DMS114 treated with DMSO at 0.1 percent for 48 hours (cell line): ENCODE data around the gene CHST4.
"Not testable (repeated sequence)": the region's sequence is repeated elsewhere in the genome, so short reads cannot be mapped to it uniquely, and the experiment has no call there.

Experiments
- DNase-seq: peaks from one replicate; lab custom pipeline; 2025; ENCODE audit not compliant: unreplicated experiment; lab: John Stamatoyannopoulos, UW

CHST4 gene

DNA sequence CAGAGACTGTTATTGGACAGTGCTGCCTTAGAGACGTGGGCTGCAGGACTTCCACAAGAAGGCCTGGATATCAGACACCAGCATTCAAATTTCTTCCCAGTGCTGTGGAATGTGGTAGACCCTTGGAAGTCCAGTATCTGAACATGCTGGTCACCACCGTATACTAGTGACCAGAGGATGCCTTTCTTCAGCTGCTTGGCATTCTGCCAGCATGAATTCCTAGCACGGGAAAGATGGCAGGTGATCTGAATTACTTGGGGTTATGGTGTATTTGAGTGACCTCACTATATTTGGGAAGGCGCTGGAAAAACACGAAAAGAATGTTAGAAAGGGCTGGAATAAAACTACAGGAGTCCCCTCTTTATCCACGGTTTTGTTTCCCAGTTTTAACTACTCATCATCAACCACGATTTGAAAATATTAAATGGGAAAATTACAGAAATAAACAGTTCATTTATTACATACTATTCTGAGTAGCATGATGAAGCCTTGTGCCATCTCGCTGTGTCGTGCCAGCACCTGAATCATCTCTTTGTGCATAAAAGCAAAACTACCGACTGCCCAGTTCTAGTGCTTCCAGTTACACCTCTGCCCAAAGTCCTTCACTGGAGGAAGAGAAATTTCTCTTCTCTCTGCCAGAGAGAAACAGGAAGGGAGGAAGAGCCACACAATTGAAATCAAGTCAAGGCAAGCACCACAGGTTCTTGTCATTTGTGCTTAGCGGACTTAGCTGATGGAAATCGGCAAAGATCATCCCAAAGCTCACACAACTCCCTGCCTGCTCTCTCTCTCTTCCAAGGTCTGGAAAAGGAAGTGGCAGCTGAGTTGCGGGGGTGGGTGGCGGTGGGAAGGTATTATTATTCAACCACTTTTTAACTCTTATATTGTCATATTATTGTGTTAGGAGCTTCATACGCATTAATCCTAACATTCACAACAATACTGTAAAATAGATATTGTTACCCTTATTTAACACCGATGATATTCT is 1.4 kb upstream of the CHST4 start:
- no peak for DNase-seq

DNA sequence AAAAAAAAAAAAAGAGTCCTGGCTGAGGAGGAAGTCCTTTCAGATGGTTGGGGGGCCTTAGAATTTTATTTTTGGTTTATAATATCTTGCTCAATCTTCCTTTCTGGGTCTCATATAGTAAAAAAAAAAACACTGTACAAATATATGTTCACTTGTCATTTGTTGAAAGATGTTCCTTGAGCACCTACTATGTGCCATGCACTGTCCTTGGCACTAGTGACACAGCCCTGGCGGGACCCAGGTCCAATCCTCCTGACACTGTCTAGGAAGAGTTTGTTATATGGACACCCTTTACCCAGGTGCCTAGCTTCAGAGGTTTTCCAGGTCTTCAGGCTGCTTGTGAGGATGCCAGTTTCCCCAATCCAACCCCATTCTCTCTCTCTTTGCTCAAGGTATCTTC is 2.0 kb downstream of the CHST4 start:
- no peak for DNase-seq

DNA sequence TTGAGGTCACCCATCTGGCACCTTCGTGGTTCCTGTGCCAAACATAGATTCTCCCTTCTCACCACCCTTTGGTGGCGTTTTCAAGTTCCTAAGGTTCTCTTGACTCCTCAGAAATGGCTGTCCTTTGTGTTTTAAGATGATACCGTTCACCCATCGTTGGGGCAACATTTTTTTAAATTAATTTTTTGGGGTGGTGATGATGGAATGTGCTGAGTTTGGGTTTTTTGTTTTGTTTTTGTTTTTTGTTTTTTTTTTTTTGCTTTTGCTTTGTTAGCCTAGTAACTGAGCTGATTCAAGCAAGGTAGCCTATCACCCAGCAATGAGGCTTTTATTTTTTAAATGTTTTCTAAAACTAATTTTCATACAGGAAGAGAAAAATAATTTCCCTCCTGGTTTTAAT is 2.6 kb downstream of the CHST4 start:
- DNase-seq = no peak

DNA sequence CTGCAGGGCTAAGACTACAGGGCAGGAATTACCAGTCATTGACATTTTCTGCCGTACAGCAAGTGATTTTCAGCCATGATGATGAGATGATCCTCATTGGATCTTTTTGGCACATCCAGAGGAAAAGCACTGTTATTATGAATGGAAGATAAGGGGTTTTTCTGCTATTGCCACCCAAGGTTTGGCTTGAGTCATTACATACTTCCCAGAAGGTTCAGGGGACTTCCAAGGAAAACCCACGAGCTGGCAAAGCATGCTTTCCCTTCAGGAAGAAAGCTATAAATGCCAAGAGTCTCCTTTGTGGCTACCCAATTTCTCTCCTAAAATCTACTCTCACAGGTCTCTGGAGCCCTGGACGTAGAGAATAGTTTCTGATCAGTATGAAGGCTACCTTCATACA is 6.1 kb downstream of the CHST4 start:
- DNase-seq = no peak

DNA sequence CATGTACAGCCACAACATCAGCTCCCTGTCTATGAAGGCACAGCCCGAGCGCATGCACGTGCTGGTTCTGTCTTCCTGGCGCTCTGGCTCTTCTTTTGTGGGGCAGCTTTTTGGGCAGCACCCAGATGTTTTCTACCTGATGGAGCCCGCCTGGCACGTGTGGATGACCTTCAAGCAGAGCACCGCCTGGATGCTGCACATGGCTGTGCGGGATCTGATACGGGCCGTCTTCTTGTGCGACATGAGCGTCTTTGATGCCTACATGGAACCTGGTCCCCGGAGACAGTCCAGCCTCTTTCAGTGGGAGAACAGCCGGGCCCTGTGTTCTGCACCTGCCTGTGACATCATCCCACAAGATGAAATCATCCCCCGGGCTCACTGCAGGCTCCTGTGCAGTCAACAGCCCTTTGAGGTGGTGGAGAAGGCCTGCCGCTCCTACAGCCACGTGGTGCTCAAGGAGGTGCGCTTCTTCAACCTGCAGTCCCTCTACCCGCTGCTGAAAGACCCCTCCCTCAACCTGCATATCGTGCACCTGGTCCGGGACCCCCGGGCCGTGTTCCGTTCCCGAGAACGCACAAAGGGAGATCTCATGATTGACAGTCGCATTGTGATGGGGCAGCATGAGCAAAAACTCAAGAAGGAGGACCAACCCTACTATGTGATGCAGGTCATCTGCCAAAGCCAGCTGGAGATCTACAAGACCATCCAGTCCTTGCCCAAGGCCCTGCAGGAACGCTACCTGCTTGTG is 10.7 kb downstream of the CHST4 start:
- DNase-seq = no peak

DNA sequence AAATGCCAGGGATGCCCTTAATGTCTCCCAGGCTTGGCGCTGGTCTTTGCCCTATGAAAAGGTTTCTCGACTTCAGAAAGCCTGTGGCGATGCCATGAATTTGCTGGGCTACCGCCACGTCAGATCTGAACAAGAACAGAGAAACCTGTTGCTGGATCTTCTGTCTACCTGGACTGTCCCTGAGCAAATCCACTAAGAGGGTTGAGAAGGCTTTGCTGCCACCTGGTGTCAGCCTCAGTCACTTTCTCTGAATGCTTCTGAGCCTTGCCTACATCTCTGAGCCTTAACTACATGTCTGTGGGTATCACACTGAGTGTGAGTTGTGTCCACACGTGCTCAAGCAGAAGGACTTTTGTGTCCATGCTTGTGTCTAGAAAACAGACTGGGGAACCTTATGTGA is 11.4 kb downstream of the CHST4 start:
- peak; percentile 48 for DNase-seq

DNA sequence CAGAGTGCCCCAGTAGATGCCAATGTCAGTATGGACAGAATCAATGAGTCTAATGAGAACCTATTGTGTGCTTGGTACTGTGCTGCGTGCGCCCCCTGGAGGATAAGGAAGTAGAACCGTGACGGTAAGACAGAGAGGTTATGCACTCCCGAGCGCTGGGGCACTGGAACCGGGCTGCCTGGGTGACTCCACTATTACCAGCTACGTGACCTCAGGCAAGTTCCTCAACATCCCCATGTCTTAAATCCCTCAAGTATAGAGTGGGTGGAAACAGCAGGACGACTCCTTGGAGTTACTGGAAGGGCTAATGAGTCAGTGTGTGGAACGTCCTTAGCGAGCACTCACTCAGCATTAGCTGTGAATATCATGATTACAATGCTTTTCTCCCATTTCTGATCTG is 16.2 kb downstream of the CHST4 start:
- no peak for DNase-seq

DNA sequence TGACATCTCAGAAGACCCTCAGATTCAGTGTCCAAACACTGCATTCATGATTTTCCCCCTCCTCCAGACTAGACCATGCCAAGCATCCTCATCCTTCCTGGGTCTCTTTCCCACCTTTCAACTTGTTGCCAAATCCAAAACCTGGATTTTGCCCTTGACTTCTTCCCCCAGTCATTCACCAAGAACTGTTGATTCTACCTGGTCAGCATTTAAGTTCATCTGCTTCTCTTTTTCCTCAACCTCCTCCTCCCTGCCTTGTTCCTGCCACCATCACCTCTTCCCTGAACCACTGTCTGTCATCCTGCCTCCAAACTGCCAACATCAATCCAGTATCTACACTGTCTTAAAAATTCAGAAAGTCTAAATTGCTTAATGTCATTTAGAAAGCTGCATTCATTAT is 20.9 kb downstream of the CHST4 start:
- DNase-seq = no peak

DNA sequence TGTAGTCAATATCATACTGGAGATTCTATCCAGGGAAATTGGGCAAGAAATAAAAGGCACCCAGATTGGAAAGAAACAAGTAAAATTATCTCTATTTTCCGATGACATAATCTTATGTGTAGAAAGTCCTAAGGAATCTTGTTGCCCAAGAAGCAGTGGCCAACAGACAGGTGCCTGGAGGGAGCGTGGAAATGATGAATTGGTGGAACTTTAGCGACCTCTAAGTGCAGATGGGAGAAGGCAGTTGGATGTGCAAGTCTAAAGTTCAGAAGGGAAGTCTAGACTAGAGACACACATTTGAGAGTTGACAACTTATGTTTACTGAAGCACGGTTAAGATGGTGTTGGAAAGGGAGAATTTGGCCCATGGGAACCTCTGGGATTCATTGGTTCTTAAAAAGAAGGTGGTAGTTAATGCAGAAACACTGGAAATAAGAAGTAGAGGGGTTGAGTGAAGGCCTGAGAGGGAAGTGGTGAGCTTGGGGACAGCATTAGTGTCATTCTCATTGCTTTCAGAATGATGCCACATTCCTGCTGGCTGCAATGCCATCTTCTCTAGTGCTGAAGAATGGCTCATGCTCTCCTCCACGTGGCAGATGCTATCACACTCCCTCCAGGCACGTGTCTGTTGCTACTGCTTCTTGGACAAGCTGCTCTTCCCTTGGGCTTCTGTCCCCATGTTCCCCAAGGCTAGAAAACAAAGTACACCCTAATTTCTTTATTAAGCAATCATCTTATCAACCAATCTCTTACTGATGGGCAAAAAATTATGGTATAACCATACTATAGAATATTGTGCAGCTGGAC is 26.7 kb downstream of the CHST4 start:
- DNase-seq = no peak

DNA sequence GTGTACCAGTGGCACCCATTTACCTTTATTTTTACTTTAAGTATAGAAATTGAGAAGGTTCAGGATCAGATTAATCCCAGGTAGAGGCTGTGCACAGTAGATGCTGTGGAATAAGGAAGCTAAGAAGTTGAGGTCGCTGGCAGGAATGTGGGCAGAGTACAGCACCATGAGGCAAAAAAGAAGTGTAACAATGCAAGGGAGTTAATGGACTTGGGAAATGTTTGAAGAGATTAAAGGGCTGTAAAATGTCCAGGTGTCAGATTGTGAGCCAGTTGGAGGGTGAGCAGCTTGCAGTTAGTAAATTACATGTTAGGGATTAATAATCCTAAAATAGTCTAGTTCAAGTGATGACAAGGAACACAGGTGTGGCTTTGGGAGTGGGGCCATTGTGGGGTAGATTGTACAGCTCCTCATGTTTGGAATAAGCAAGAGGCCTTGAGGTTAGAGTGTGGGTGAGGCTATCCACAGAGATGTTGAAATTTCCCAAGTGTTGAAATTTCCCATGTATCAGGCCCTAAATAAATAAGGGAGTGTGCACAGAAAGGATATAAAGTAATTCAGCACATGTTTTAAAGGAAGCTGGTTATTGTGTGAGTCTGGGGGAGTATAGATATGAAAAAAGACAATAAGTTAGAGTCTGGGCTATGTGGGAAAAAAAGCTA is 29.1 kb downstream of the CHST4 start:
- DNase-seq = no peak

DNA sequence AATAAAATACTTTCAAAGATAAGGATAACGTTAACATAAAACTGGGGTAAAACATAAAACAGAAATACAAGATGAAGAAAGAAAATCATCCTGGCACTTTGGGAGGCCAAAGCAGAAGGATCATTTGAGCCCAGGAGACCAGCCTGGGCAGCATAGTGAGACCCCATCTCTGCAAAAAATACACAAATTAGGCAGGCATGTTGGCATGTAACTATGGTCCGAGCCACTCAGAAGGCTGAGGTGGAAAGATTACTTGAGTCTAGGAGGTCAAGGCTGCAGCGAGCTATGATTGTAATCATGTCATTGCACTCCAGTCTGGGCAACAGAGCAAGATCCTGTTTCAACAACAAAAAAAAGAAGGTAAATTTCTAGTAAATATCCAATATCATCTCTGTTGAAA is 31.1 kb downstream of the CHST4 start:
- no peak for DNase-seq

DNA sequence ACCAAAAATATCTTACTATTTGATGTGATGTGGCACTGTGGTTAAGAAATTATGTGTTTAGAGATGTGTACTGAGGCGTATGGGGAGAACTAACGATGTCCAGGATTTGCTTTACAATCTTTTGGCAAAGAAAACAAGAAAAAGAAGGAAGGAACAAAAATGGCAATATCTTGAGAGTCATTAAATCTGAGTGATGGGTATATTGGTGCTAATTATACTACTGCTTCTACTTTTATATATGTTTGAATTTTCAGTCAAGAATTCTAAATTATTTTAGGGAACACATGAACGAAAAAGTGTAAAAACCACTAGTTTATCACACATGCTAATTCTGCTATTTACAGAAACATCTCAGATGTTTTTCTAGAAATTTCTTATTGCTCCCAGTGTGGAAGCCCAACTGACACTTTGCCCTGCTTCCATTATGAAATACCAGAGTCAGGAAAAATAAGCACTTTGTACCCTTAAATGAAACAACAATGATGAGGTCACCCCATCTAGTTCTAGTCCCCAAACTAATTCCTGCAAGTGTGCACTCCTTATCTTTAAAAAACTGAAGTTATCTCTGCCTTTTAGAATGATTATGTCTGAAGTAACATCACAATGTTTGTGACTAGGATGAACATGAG is 31.8 kb downstream of the CHST4 start:
- DNase-seq = no peak

DNA sequence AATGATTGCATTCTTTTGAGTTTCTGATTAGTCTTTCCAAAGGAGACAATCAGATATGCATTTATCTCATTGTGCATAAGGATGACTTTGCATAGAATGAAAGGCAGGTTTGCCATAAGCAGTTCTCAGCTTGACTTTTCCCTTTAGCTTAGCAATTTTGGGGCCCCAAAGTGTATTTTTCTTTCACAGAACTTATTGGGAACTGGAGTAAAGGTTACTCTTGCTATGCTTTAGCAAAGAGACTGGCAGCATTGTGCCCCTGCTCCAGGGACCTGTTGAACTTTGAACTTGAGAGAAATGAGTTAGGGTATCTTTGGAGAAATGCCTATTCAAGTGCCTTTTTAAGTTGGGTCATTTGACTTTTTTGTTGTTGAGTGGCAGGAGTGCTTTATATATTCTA is 33.6 kb downstream of the CHST4 start:
- DNase-seq = no peak

DNA sequence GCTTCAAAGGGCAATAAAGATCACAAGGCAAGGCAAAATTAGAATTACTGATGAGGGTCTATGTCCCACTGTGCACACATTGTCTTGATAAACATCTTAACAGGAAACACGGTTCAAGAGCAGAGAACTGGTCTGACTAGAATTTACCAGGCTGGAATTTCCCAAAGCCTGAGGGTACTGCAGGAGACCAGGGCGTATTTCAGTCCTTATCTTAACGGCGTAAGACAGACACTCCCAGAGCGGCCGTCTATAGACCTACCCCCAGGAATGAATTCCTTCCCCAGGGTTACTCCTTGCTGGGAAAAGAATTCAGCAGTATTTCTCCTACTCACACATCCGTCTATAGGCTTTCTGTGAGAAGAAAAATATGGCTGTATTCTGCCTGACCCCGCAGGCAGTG is 35.7 kb downstream of the CHST4 start:
- DNase-seq = not testable (repeated sequence)

DNA sequence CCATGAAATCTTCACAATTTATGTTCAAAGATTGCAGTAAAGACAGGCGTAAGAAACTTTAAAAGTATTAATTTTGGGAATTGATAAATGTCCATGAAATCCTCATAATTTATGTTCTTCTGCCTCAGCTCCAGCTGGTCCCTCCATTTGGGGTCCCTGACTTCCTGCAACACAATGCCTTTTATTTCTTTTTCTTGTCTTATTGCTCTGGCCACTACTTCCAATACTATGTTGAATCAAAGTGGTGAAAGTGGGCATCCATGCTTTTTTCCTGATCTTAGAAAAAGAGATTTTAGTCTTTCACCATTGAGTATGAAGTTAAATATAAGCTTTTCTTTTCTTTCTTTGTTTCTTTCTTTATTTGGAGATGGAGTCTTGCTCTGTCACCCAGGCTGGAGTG is 36.3 kb downstream of the CHST4 start:
- DNase-seq = no peak

DNA sequence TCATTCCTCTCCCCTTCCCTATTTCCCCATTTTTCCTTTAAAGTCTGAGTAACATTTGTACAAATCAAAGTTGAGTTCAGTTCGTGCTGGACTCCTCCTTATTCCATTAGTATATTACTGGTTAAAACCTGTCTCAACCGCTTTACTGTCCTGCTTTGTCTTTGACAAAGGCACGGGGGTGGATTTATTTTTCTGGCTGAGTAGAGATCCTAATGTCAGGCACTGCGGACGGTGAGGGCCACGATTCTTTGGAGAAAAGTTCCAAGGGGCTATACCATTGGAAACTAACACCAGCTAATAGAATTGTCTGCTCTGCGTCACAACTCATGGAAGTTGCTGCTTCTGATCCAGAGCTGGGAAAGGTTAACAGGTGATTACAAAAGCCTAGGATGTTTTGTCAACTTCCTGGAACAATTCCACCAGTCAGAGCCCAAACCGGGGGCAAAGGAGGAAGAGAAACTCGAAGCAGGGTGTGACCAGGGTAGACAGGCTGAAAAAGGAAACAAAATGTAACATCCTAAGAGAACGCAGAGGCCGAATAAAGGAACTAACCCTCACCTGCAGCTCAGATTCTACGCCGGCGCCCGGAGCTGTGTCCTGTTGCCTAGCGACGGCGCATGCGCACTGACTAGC is 38.2 kb downstream of the CHST4 start:
- DNase-seq = no peak

DNA sequence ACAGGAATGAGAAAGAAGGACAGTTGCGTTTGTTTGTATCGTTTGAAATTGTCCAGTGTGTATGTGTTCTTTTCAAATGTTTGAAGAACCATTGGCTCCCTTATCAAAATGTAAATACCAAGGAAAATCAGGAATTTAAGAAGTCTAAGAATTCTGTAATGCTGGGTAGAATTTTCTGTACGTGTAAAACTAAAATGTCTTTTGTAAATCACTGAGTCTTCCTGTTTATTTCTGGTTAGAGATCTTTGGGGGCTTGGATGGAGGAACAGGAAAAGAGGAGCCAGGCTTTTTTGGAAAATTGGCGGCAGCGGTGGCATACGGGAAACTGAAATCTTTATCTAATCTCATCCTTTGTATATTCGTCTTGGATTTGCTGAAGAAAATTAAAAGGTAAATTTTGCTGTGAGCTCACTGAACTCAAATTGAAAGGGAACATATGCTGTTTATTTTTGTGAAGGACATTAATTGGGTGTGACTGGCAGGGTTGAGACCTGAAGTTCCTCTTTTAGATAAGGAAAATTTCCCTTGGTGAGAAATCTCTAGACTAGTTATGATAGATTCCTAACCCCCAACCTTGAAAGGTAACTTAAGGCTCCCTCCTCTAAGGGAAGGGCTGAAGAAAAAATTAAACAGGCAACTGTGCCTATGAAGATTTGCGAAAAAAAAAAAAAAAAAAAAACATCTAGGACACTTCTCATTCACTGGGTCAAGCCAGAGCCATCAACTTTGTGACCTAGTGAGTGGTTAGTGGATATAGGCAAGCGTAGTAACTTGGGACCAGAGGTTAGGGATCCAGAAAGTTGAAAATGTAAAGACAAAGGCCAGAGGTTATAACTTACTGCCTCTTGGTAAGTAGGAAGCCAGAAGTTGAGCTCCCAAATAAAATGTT is 39.8 kb downstream of the CHST4 start:
- DNase-seq = no peak

DNA sequence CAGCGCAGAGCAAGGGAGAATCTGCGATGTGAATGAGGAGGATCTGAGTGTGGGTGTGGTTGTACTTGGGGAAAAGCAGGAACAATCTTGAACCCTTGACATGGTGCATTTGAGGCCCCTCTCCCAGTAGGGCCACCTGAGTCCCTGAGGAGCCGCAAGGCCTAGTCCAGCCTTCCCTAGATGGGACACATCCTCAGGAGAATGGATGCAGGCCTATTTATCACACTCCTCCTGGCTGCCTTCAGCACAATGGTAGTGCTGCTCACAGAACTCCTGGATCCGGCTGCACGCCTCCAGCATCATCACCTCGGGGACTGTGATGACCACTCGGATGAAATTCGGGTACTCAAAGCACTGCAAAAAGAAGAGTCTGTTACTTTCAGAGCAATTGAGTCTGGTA is 41.7 kb downstream of the CHST4 start:
- DNase-seq = no peak

DNA sequence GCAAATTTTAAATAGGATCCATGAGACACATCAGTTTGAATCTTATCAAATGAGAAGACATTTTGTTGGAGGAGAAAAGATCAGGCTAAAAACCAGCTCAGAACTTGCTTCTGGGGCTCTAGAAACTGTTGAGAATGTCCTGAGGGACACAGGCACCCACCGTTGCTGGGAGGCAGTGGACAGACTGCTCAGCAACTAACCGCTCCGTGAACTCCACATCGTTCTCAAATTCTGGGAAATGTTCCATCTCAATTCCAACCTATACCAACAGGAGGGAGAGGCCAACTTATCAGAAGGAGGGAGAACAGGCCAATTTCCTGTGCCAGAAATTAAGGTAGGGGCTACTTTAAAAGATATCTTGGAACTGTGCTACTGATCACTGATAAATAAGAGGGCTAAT is 42.3 kb downstream of the CHST4 start:
- DNase-seq = no peak
